ENCODE data around the gene MUC5B.
A peak's percentile ranks its signal among the peaks of the same experiment; 100 is the strongest.
"Not testable (repeated sequence)": the region's sequence is repeated elsewhere in the genome, so short reads cannot be mapped to it uniquely, and the experiment has no call there.

Gene MUC5B

DNA sequence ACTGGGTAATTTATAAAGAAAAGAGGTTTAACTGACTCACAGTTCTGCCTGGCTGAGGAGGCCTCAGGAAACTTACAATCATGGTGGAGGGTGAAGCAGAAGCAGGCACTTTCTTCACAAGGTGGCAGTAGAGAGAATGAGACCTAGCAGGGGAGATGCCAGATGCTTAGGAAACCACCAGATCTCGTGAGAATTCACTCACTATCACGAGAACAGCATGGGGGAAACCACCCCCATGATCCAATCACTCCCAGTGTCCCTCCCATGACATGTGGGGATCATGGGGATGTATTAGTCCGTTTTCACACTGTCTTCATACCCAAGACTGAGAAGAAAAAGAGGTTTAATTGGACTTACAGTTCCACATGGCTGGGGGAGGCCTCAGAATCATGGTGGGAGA is 41.6 kb downstream of the MUC5B start:
- CTCF ChIA-PET; DNase-seq (ENCODE audit: extremely low spot score); POLR2A ChIA-PET: not testable (repeated sequence)
- TF ChIP-seq, protein P1, sequence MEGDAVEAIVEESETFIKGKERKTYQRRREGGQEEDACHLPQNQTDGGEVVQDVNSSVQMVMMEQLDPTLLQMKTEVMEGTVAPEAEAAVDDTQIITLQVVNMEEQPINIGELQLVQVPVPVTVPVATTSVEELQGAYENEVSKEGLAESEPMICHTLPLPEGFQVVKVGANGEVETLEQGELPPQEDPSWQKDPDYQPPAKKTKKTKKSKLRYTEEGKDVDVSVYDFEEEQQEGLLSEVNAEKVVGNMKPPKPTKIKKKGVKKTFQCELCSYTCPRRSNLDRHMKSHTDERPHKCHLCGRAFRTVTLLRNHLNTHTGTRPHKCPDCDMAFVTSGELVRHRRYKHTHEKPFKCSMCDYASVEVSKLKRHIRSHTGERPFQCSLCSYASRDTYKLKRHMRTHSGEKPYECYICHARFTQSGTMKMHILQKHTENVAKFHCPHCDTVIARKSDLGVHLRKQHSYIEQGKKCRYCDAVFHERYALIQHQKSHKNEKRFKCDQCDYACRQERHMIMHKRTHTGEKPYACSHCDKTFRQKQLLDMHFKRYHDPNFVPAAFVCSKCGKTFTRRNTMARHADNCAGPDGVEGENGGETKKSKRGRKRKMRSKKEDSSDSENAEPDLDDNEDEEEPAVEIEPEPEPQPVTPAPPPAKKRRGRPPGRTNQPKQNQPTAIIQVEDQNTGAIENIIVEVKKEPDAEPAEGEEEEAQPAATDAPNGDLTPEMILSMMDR (IDR thresholded peaks at IDR 0.05; ENCODE audit: control extremely low read depth, extremely low read depth, low read depth, missing control alignments), result peak; percentile 30

DNA sequence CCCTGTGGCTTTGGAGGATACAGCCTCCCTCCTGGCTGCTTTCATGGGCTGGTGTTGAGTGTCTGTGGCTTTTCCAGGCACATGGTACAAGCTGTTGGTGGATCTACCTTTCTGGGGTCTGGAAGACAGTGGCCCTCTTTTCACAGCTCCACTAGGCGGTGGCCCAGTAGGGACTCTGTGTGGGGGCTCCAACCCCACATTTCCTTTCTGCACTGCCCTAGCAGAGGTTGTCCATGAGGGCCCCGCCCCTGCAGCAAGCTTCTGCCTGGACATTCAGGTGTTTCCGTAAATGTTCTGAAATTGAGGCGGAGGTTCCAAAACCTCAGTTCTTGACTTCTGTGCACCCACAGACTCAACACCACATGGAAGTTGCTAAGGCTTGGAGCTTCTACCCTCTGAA is 42.6 kb downstream of the MUC5B start:
- CTCF ChIA-PET, result interaction anchor here (0.8 kb wide), 1 partner anchor 309 kb away, joined by 6 read pairs; no protein-coding TSS in a partner anchor
- DNase-seq (ENCODE audit: extremely low spot score); POLR2A ChIA-PET: not testable (repeated sequence)

DNA sequence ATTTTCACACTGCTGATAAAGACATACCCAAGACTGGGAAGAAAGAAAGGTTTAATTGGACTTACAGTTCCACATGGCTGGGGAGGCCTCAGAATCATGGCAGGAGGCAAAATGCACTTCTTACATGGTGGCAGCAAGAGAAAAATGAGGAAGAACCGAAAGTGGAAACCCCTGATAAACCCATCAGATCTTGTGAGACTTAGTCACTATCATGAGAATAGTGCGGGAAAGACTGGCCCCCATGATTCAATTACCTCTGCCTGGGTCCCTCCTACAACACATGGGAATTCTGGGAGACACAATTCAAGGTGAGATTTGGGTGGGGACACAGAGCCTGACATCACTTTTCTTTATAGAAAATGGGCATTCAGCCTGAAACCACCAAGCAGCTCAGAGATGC is 44.1 kb downstream of the MUC5B start:
- CTCF ChIA-PET; DNase-seq (ENCODE audit: extremely low spot score); POLR2A ChIA-PET: not testable (repeated sequence)

DNA sequence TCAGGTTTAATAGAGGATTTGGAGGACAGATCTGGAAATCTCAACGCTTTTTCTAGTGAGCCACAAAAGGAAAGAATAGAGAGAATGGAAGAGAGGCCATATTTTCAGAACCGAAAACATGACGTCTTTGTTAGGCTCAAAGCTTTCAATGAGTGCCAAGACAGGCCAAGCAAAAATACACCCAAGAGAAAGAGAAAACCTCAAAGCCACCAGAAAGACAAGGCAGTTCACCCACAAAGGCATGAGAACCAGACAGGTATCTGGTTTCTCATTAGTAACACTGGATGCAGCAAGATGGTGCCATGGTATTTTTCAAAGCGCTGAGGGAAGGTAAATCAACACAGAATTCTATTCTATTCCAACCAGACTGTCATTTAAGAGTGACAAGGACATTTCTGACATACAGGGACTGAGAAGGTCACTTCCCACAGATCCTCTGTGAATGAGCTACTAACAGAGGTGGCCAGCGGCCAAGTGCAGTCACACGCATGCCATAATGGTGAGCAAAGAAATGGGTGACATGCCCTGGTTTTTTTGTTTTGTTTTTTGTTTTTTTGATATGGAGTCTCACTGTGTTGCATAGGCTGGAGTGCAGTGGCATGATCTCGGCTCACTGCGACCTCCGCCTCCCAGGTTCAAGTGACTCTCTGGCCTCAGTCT is 44.7 kb downstream of the MUC5B start:
- ChIA-PET CTCF (no interaction called here), POLR2A (no interaction called here)
- no peak for DNase-seq (ENCODE audit: extremely low spot score)
- TF ChIP-seq, protein P1 (IDR thresholded peaks at IDR 0.05; ENCODE audit: control extremely low read depth, extremely low read depth, low read depth, missing control alignments), result no peak

DNA sequence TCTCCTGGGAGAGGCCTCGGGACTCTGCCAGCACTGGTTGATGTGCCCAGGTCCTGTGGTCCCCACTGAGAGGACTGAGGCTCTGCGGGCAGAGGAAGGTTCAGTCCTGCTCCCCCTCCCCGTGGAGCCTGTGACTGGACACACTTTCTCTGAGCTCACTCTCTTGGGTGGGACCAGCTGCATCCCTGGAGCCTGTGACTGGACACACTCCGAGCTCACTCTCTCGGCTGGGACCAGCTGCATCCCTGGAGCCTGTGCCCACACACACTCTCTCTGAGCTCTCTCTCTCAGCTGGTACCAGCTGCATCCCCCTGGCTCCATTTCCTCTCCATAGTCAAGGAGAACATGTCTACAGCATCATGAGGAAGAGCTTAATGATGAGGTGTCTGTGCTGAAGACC is 47.1 kb downstream of the MUC5B start:
- ChIA-PET CTCF (interaction anchor here (0.9 kb wide), 1 partner anchor 16 kb away, joined by 5 read pairs; no protein-coding TSS in a partner anchor), POLR2A (no interaction called here)
- TF ChIP-seq, protein P1 (IDR thresholded peaks at IDR 0.05; ENCODE audit: control extremely low read depth, extremely low read depth, low read depth, missing control alignments), result no peak
- no peak for DNase-seq (ENCODE audit: extremely low spot score)

DNA sequence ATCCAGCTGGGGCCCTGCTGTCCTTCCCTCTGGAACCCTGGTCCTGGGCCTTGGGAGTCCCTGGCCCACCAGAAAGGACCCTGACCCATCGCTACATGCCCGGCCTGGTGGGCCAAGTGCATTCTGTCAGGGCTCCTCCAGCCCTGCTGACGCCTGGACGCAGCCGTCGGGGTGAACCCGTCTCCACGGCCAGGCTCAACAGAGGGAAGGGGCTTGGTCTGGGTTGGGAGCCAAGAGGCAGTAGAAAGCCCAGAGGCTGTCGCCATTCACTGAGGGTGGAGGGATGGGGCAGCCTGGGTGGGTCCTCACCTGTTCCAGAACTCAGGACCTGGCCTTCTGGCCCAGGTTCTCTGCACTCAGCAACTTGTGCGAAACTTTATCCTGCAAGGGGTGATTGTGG is 47.6 kb downstream of the MUC5B start:
- CTCF ChIA-PET, result no interaction called here
- DNase-seq (ENCODE audit: extremely low spot score), result no peak
- POLR2A ChIA-PET, result no interaction called here
- TF ChIP-seq, protein P1 (IDR thresholded peaks at IDR 0.05; ENCODE audit: control extremely low read depth, extremely low read depth, low read depth, missing control alignments), result no peak

DNA sequence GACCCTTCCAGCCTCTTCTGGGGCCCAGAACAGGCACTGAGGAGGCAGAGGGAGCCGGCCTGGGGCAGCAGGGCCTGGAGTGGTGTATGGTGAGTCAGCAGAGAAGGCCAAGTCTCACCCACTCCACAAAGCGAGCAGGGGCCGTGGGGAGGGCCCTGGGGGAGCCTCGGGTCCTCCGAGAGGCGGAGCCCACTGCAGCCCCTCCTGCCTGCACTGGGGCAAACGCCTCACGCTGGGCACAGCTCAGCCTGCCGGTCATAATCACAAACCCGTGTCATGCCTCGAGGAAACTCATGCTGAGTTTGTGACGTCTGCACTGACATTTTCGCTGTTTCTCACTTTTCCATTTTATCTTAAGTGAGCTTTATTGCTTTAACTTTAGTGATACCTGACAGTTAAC is 48.1 kb downstream of the MUC5B start:
- DNase-seq (ENCODE audit: extremely low spot score), result no peak
- ChIA-PET POLR2A (no interaction called here), CTCF (no interaction called here)
- TF ChIP-seq, protein P1 (IDR thresholded peaks at IDR 0.05; ENCODE audit: control extremely low read depth, extremely low read depth, low read depth, missing control alignments), result no peak

DNA sequence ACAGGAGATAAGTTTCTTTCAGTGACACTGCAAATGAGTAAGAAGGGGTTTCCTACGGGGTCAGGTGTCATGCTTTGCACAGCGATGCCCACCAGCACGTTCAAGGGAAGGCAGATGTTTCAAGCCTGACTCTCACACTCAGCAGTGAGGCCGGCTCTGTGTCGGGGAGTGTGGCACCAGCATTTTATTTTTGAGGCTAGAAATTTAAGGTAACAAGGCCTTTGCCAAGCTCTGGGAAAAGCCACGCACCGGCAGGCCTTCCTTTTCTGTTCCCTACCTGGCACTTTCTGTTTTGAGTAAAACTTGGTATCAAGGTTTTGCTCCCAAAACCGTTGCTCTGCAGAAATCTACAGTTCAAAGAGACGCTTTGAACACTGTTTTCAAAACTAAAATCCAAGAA is 48.5 kb downstream of the MUC5B start:
- no peak for DNase-seq (ENCODE audit: extremely low spot score)
- CTCF ChIA-PET, result no interaction called here
- POLR2A ChIA-PET, result no interaction called here
- TF ChIP-seq, protein P1 (IDR thresholded peaks at IDR 0.05; ENCODE audit: control extremely low read depth, extremely low read depth, low read depth, missing control alignments), result no peak

Data from GM10248 (cell line).